WTC11 (cell line): ENCODE results near the gene RAI1. TPM values are rescaled to one million over a fixed set of nuclear protein-coding genes. Genes with fewer than 3 reads are reported as not detected.
A peak's percentile ranks its signal among the peaks of the same experiment; 100 is the strongest.

Experiments used
- ATAC-seq: fragments of 200-7000 bp; cut with Tn5 transposase; 2 replicates; pipeline ENCODE4 v1.10.0; 2021; ENCODE audit warnings: mild to moderate bottlenecking, moderate library complexity
- CTCF ChIA-PET: fragments of 300-600 bp; sonication (Branson Sonifier 250); formaldehyde crosslinking; loops from one replicate; lab custom pipeline; 2021; ENCODE audit warnings: antibody characterized with exemption; lab: Charles Lee
- POLR2A ChIA-PET: fragments of 350-600 bp; sonication (Branson Sonifier 250); formaldehyde crosslinking; loops from one replicate; lab custom pipeline; 2021; ENCODE audit warnings: antibody characterized with exemption; lab: Charles Lee
- DNase-seq: peaks from one replicate; pipeline ENCODE4 v3.0.0; 2021; ENCODE audit warnings: low spot score
- H3K27ac Mint-ChIP-seq: 2 replicates; pipeline ENCODE4 v1.8.0; 2021; ENCODE audit warnings: mixed read lengths
- H3K27me3 Mint-ChIP-seq: 2 replicates; pipeline ENCODE4 v1.8.0; 2021; ENCODE audit warnings: low read depth, mild to moderate bottlenecking, moderate library complexity, mixed read lengths
- H3K36me3 Mint-ChIP-seq: 2 replicates; pipeline ENCODE4 v1.8.0; 2021; ENCODE audit warnings: mixed read lengths
- H3K4me1 Mint-ChIP-seq: 2 replicates; pipeline ENCODE4 v1.8.0; 2022; ENCODE audit warnings: mixed read lengths
- H3K4me3 Mint-ChIP-seq: 2 replicates; pipeline ENCODE4 v1.8.0; 2021; ENCODE audit warnings: mild to moderate bottlenecking, moderate library complexity, mixed read lengths
- H3K9me3 Mint-ChIP-seq: 2 replicates; pipeline ENCODE4 v1.8.0; 2021; ENCODE audit warnings: mixed read lengths
- CREB1 ChIP-seq: sonication (generic); formaldehyde crosslinking; IDR thresholded peaks from 2 replicates; pipeline ENCODE4 v1.8.0; 2023; ENCODE audit warnings: mild to moderate bottlenecking, missing genetic modification reagents
- ESRRA ChIP-seq: sonication (generic); formaldehyde crosslinking; IDR thresholded peaks from 2 replicates; pipeline ENCODE4 v1.8.1; 2022; ENCODE audit warnings: mild to moderate bottlenecking, missing genetic modification reagents, borderline replicate concordance
- ETV6 ChIP-seq: sonication (generic); formaldehyde crosslinking; IDR thresholded peaks from 2 replicates; pipeline ENCODE4 v1.8.1; 2022; ENCODE audit warnings: mild to moderate bottlenecking, missing genetic modification reagents
- GABPB1 ChIP-seq: sonication (generic); formaldehyde crosslinking; IDR thresholded peaks from 2 replicates; pipeline ENCODE4 v1.8.1; 2023; ENCODE audit warnings: mild to moderate bottlenecking, missing genetic modification reagents
- GTF2I ChIP-seq: fragments of 250-450 bp; sonication (Bioruptor Pico); conservative IDR thresholded peaks from 2 replicates; pipeline ENCODE4 v1.4.0; 2021; ENCODE audit warnings: mild to moderate bottlenecking
- JUN ChIP-seq: sonication (generic); formaldehyde crosslinking; IDR thresholded peaks from 2 replicates; pipeline ENCODE4 v1.8.0; 2023; ENCODE audit warnings: mild to moderate bottlenecking, missing genetic modification reagents
- RELA ChIP-seq: sonication (generic); formaldehyde crosslinking; IDR thresholded peaks from 2 replicates; pipeline ENCODE4 v1.8.1; 2022; ENCODE audit warnings: missing genetic modification reagents, mild to moderate bottlenecking, borderline replicate concordance
- SMAD3 ChIP-seq: sonication (generic); formaldehyde crosslinking; IDR thresholded peaks from 2 replicates; pipeline ENCODE4 v1.8.0; 2022; ENCODE audit warnings: missing genetic modification reagents, mild to moderate bottlenecking, borderline replicate concordance
- TP53 ChIP-seq: sonication (generic); formaldehyde crosslinking; IDR thresholded peaks from 2 replicates; pipeline ENCODE4 v1.8.1; 2023; ENCODE audit warnings: mild to moderate bottlenecking, missing genetic modification reagents
- ZNF423 ChIP-seq: fragments of 250-450 bp; sonication (Bioruptor Pico); IDR thresholded peaks from 2 replicates; pipeline ENCODE4 v2.1.2; 2022; ENCODE audit warnings: mild to moderate bottlenecking, moderate library complexity
- total RNA-seq: library from RNA; stranded (reverse); gene quantifications from 3 replicates; pipeline ENCODE4 v1.2.3, GENCODE V29; 2021
- TF ChIP-seq, protein P1 (sequence below): fragments of 250-450 bp; sonication (Bioruptor Pico); IDR thresholded peaks from 2 replicates; pipeline ENCODE4 v1.8.0; 2021; ENCODE audit warnings: mild to moderate bottlenecking
- TF ChIP-seq, protein P2 (sequence below): sonication (generic); formaldehyde crosslinking; IDR thresholded peaks from 2 replicates; pipeline ENCODE4 v1.8.1; 2023; ENCODE audit warnings: mild to moderate bottlenecking, missing genetic modification reagents, moderate library complexity
- TF ChIP-seq, protein P3 (sequence below): fragments of 250-450 bp; sonication (Bioruptor Pico); IDR thresholded peaks from 2 replicates; pipeline ENCODE4 v1.9.0; 2021; ENCODE audit warnings: mild to moderate bottlenecking
- TF ChIP-seq, protein P4 (sequence below): sonication (generic); formaldehyde crosslinking; IDR thresholded peaks from 2 replicates; pipeline ENCODE4 v1.8.1; 2023; ENCODE audit warnings: mild to moderate bottlenecking, missing genetic modification reagents

RAI1 gene
- total RNA-seq, 1 experiment from 2014 or later = 12.7 TPM

DNA sequence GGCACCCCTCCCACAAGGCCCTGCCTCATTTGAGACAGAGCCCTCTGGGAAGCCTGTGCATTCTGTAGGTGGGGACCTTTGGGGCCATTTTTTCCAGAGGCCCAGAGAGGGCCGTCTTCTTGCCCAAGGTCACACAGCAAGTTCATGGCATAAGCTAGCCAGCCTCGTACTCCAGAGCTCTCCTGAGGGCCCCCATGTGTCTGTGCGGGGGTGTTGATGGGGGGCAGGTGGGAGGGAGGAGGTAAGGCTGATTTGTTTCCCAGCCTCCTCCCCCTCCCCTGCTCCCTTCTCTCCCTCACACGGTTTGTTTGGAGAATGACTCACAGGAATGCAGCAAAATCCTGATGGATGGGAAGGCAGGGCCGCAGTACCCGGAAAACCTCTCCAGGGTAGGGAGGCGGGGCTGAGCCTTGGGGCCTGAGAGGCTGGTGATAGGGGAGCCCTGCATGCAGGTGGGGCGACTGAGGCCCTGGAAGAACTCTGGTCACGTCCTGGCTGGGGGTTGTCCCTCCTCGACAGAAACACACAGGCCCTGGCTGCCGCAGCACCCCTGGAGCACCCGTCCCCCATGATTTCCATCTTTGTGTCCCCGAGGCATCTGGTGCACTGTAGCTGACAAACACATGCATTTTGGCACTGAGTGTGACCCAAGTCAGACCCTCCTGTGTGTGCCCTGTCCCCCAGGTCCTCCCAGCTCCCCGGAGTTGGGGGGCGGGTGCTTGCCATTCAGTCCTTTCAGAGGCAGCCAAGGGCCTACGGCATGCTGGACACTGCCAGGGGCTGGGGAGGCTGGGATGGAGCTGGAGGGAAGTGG, 29.7 kb downstream of the RAI1 start:
- POLR2A ChIA-PET = interaction anchor here (0.6 kb wide), 1 partner anchor 459 kb away, joined by 6 read pairs; no protein-coding TSS in a partner anchor
- ATAC-seq (peak; percentile 87), DNase-seq (peak; percentile 78)
- peaks cover 42% of the 10 kb centered on the region for H3K4me1 Mint-ChIP-seq
- no peak for TF ChIP-seq SMAD3 (CRISPR knock-in tag)
- peak; percentile 72; the same call in 1 of the 2 replicates for TF ChIP-seq GTF2I (CRISPR knock-in tag)
- TF ChIP-seq, protein P1, sequence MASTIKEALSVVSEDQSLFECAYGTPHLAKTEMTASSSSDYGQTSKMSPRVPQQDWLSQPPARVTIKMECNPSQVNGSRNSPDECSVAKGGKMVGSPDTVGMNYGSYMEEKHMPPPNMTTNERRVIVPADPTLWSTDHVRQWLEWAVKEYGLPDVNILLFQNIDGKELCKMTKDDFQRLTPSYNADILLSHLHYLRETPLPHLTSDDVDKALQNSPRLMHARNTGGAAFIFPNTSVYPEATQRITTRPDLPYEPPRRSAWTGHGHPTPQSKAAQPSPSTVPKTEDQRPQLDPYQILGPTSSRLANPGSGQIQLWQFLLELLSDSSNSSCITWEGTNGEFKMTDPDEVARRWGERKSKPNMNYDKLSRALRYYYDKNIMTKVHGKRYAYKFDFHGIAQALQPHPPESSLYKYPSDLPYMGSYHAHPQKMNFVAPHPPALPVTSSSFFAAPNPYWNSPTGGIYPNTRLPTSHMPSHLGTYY (CRISPR knock-in tag) = no peak
- TF ChIP-seq JUN (CRISPR knock-in tag) = no peak
- no peak for TF ChIP-seq TP53
- TF ChIP-seq, protein P2, sequence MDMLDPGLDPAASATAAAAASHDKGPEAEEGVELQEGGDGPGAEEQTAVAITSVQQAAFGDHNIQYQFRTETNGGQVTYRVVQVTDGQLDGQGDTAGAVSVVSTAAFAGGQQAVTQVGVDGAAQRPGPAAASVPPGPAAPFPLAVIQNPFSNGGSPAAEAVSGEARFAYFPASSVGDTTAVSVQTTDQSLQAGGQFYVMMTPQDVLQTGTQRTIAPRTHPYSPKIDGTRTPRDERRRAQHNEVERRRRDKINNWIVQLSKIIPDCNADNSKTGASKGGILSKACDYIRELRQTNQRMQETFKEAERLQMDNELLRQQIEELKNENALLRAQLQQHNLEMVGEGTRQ (CRISPR knock-in tag) = no peak
- TF ChIP-seq, protein P3, sequence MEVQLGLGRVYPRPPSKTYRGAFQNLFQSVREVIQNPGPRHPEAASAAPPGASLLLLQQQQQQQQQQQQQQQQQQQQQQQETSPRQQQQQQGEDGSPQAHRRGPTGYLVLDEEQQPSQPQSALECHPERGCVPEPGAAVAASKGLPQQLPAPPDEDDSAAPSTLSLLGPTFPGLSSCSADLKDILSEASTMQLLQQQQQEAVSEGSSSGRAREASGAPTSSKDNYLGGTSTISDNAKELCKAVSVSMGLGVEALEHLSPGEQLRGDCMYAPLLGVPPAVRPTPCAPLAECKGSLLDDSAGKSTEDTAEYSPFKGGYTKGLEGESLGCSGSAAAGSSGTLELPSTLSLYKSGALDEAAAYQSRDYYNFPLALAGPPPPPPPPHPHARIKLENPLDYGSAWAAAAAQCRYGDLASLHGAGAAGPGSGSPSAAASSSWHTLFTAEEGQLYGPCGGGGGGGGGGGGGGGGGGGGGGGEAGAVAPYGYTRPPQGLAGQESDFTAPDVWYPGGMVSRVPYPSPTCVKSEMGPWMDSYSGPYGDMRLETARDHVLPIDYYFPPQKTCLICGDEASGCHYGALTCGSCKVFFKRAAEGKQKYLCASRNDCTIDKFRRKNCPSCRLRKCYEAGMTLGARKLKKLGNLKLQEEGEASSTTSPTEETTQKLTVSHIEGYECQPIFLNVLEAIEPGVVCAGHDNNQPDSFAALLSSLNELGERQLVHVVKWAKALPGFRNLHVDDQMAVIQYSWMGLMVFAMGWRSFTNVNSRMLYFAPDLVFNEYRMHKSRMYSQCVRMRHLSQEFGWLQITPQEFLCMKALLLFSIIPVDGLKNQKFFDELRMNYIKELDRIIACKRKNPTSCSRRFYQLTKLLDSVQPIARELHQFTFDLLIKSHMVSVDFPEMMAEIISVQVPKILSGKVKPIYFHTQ (CRISPR knock-in tag) = no peak
- 0 out of 2 replicates have a peak, but pooled peaks have one; percentile 48 for TF ChIP-seq ETV6 (CRISPR knock-in tag)
- TF ChIP-seq GABPB1 = peak; percentile 23; the same call in 1 of the 2 replicates
- TF ChIP-seq, protein P4, sequence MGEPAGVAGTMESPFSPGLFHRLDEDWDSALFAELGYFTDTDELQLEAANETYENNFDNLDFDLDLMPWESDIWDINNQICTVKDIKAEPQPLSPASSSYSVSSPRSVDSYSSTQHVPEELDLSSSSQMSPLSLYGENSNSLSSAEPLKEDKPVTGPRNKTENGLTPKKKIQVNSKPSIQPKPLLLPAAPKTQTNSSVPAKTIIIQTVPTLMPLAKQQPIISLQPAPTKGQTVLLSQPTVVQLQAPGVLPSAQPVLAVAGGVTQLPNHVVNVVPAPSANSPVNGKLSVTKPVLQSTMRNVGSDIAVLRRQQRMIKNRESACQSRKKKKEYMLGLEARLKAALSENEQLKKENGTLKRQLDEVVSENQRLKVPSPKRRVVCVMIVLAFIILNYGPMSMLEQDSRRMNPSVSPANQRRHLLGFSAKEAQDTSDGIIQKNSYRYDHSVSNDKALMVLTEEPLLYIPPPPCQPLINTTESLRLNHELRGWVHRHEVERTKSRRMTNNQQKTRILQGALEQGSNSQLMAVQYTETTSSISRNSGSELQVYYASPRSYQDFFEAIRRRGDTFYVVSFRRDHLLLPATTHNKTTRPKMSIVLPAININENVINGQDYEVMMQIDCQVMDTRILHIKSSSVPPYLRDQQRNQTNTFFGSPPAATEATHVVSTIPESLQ (CRISPR knock-in tag) = no peak
- no peak for TF ChIP-seq CREB1
- no peak for TF ChIP-seq RELA (CRISPR knock-in tag)
- H3K27ac Mint-ChIP-seq = no peak overlapping the region; the same call in 1 of the 2 replicates
- H3K4me3 Mint-ChIP-seq = no peak overlapping the region
- H3K9me3 Mint-ChIP-seq = no peaks in the 10 kb centered on the region
- CTCF ChIA-PET = interaction anchor here (0.7 to 1.5 kb wide), 5 partner anchors 11 to 208 kb away, joined by 3 to 6 read pairs (median 5); no protein-coding TSS in a partner anchor
- H3K27me3 Mint-ChIP-seq = peaks cover 74% of the 10 kb centered on the region
- no peaks in the 10 kb centered on the region for H3K36me3 Mint-ChIP-seq

DNA sequence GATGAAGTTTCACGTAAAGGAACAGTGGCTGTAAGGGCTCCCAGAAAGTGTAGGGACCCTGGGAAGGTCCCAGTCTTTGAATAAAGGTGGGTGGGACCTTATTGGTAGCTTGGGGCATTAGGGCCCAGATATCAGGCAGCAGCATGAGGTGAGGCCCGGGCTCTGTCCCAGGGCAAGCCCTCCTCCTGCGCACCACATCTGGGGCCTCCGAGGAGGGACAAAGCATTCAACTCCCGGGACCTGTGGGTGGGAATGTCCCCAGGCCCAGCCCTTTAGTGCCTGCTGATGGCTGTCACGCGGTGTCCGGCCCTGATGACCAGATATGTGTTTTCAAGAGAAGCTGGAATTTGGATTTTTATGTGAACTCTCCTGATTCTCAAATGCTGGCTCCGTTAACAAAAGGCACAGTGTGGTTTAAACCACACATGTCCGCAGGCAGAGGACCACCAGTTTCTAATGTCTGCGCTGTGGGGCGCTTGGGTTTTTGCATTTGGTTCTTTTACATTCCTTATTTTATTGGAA, 30.4 kb downstream of the RAI1 start:
- H3K9me3 Mint-ChIP-seq = no peaks in the 10 kb centered on the region
- POLR2A ChIA-PET = interaction anchor here (0.6 kb wide), 1 partner anchor 458 kb away, joined by 6 read pairs; no protein-coding TSS in a partner anchor
- H3K36me3 Mint-ChIP-seq = no peaks in the 10 kb centered on the region
- H3K27ac Mint-ChIP-seq = no peak overlapping the region
- peak; percentile 41; the same call in 1 of the 2 replicates for TF ChIP-seq ZNF423 (CRISPR knock-in tag)
- no peak for TF ChIP-seq ESRRA (CRISPR knock-in tag)
- no peak overlapping the region for H3K4me3 Mint-ChIP-seq
- CTCF ChIA-PET = interaction anchor here (0.7 to 1.5 kb wide), 6 partner anchors 12 to 207 kb away, joined by 3 to 6 read pairs (median 5); no protein-coding TSS in a partner anchor
- DNase-seq = no peak
- ATAC-seq = peak; percentile 31
- peaks cover 35% of the 10 kb centered on the region for H3K4me1 Mint-ChIP-seq
- peaks cover 74% of the 10 kb centered on the region for H3K27me3 Mint-ChIP-seq
